Activated CD4-positive, alpha-beta T cell treated with anti-CD3 and anti-CD28 coated beads, Interleukin-2, amount 50 U/mL, for 48 hours (primary cell): Measurements from ENCODE around the gene PDE8A.

Source experiments
- DNase-seq, 2 experiments: peaks; one replicate each; pipeline ENCODE4 v3.0.0-alpha.2; 2020

PDE8A gene

GRCh38 chr15:84981711-84982300, at the start of gene PDE8A:
TSS of gene PDE8A (plus strand) at chr15:84981856. CDS start at chr15:84982163, 307 bp downstream.
- DNase-seq = peak; percentile 21 to 25

GRCh38 chr15:84934942-84935729, 46.5 kb upstream of the PDE8A start:
- no peak for DNase-seq

GRCh38 chr15:84937144-84937543, 44.5 kb upstream of the PDE8A start:
- DNase-seq = no peak

- no peak for DNase-seq
These were observed 42.9 kb upstream of the PDE8A start for GRCh38 chr15:84938726-84939125.

- DNase-seq = no peak
These were observed 41.3 kb upstream of the PDE8A start for GRCh38 chr15:84940399-84940798.

GRCh38 chr15:84942456-84942855, 39.2 kb upstream of the PDE8A start:
- DNase-seq = no peak

- DNase-seq = no peak
These were observed 37.3 kb upstream of the PDE8A start for GRCh38 chr15:84944311-84944710.

GRCh38 chr15:84944861-84945260, 36.8 kb upstream of the PDE8A start:
- DNase-seq = no peak

GRCh38 chr15:84946772-84947489, 34.7 kb upstream of the PDE8A start:
- no peak for DNase-seq

GRCh38 chr15:84947947-84948830, 33.5 kb upstream of the PDE8A start:
- DNase-seq = no peak

GRCh38 chr15:84949043-84949442, 32.6 kb upstream of the PDE8A start:
- no peak for DNase-seq

GRCh38 chr15:84949845-84950569, 31.6 kb upstream of the PDE8A start:
- DNase-seq = no peak

GRCh38 chr15:84950570-84951111, 31.0 kb upstream of the PDE8A start:
- DNase-seq = no peak

- no peak for DNase-seq
These were observed 29.9 kb upstream of the PDE8A start for GRCh38 chr15:84951736-84952135.

GRCh38 chr15:84953136-84953535, 28.5 kb upstream of the PDE8A start:
- no peak for DNase-seq

- no peak for DNase-seq
These were observed 27.9 kb upstream of the PDE8A start for GRCh38 chr15:84953726-84954125.

- peak; percentile 42 to 55 for DNase-seq
These were observed 26.4 kb upstream of the PDE8A start for GRCh38 chr15:84955089-84955848.

GRCh38 chr15:84956199-84956598, 25.5 kb upstream of the PDE8A start:
- DNase-seq = no peak

- no peak for DNase-seq
These were observed 21.1 kb upstream of the PDE8A start for GRCh38 chr15:84960391-84961113.

- DNase-seq = no peak
These were observed 20.6 kb upstream of the PDE8A start for GRCh38 chr15:84961114-84961452.

- DNase-seq = no peak
These were observed 19.9 kb upstream of the PDE8A start for GRCh38 chr15:84961707-84962106.
